ENCODE data around the gene TP53I11. TPM values are rescaled to one million over a fixed set of nuclear protein-coding genes. Genes with fewer than 3 reads are reported as not detected.

The TP53I11 gene
- total RNA-seq, 1 experiment from 2014 or later: 46.9 TPM

- TF ChIP-seq CTCF (IDR thresholded peaks at IDR 0.05 in 2 of 3, conservative IDR thresholded peaks at IDR 0.05 in 1 of 3; ENCODE audit: borderline replicate concordance in 1 of 3, insufficient read depth in 1 of 3, low read depth in 2 of 3, low read length in 2 of 3): no peak
- TF ChIP-seq RAD21 (IDR thresholded peaks at IDR 0.05; ENCODE audit: low read depth): no peak
- no peak for TF ChIP-seq CBX3 (IDR thresholded peaks at IDR 0.05; ENCODE audit: low read depth)
- no peak for TF ChIP-seq ELF1 (IDR thresholded peaks at IDR 0.05; ENCODE audit: borderline replicate concordance, low read depth)
- TF ChIP-seq ZFX (IDR thresholded peaks at IDR 0.05): no peak
- TF ChIP-seq JUND (IDR thresholded peaks at IDR 0.05): no peak
- TF ChIP-seq, protein P1, sequence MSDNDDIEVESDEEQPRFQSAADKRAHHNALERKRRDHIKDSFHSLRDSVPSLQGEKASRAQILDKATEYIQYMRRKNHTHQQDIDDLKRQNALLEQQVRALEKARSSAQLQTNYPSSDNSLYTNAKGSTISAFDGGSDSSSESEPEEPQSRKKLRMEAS (IDR thresholded peaks at IDR 0.05): no peak
Measured at GRCh38 chr11:44990665-44991064, 40.0 kb upstream of the TP53I11 start (continued).

DNA sequence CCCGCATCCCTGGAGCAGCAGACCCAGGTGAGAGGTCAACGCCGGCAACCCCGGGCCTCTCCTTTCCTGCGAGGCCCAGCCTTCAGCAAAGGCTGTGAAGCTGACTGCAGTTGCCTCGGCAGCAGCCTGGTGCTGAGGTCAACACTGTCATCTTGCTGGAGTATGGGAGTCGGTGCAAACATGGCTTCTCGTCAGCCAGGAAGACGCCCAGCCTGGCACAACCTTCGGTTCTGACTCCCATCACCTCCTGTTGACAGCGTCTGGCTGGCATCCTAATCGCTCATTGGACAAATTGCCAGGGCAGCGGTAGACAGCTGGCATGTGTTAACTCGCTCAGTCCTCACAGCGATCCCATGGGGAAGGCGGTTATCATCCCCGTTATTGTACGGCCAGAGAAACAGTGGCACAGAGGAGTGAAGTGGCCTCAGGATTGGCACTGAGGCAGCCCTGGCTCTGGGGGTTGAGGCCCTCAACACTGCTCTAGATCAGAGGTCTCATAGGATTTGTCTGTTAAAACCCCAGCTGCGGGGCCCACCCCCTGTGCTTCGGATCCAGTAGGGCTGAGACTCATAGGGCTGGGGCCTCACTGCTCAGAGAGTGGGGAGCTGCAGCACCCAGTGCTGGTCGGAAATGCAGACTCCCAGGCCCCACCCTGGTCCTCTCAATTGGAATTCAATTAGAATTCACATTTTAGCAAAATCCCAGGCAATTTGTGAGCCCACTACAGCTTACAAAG, 39.3 kb upstream of the TP53I11 start:
- Histone ChIP-seq H3K4me3 (replicated peaks in 1 of 2; ENCODE audit: low read depth in 1 of 2, low read length in 2 of 2) (no peak overlapping the region), H3K9ac (ENCODE audit: low read length) (no peak overlapping the region), H2AFZ (ENCODE audit: low read depth, low read length, poor library complexity, severe bottlenecking) (no peak overlapping the region), H3K27ac (ENCODE audit: low read depth, low read length) (no peak overlapping the region), H3K9me2 (ENCODE audit: insufficient read depth) (no peaks in the 10 kb centered on the region), H3K9me3 (ENCODE audit: control insufficient read depth in 1 of 2, insufficient read depth in 1 of 2, low read depth in 1 of 2, low read length in 2 of 2) (no peaks in the 10 kb centered on the region), H3K4me1 (ENCODE audit: control insufficient read depth in 1 of 2, insufficient read depth in 2 of 2, low read length in 2 of 2) (no peaks in the 10 kb centered on the region), H3K4me2 (ENCODE audit: low read length) (no peak overlapping the region), H3K36me3 (ENCODE audit: control insufficient read depth in 1 of 2, insufficient read depth in 2 of 2, low read length in 2 of 2) (no peaks in the 10 kb centered on the region), H3K79me2 (ENCODE audit: insufficient read depth, low read length) (no peaks in the 10 kb centered on the region), H4K20me1 (ENCODE audit: insufficient read depth) (no peaks in the 10 kb centered on the region), H3K27me3 (ENCODE audit: insufficient read depth, low read length) (peaks cover 10% of the 10 kb centered on the region; the same call in 1 of the 2 replicates)
- ChIA-PET POLR2A (no interaction called here), RAD21 (ENCODE audit: low non-redundant PET in 1 of 2, low total read pairs in 2 of 2, uncharacterized antibody in 2 of 2, unreplicated experiment in 2 of 2) (no interaction called here), CTCF (no interaction called here)
- no TSS peak for BruUV-seq (replicated peaks)
- ATAC-seq (no peak), DNase-seq (ENCODE audit: low read depth, low spot score) (no peak)
- intact Hi-C loops (cut with micrococcal nuclease): no loop called here
- no peak for TF ChIP-seq ELF1 (IDR thresholded peaks at IDR 0.05; ENCODE audit: borderline replicate concordance, low read depth)
- TF ChIP-seq, protein P2, sequence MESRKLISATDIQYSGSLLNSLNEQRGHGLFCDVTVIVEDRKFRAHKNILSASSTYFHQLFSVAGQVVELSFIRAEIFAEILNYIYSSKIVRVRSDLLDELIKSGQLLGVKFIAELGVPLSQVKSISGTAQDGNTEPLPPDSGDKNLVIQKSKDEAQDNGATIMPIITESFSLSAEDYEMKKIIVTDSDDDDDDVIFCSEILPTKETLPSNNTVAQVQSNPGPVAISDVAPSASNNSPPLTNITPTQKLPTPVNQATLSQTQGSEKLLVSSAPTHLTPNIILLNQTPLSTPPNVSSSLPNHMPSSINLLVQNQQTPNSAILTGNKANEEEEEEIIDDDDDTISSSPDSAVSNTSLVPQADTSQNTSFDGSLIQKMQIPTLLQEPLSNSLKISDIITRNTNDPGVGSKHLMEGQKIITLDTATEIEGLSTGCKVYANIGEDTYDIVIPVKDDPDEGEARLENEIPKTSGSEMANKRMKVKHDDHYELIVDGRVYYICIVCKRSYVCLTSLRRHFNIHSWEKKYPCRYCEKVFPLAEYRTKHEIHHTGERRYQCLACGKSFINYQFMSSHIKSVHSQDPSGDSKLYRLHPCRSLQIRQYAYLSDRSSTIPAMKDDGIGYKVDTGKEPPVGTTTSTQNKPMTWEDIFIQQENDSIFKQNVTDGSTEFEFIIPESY (IDR thresholded peaks at IDR 0.05; ENCODE audit: extremely low read depth, insufficient replicate concordance, low read length): no peak
- no peak for TF ChIP-seq REST (IDR thresholded peaks at IDR 0.05; ENCODE audit: low read depth)
- TF ChIP-seq, protein P1 (IDR thresholded peaks at IDR 0.05): no peak
- no peak for TF ChIP-seq YY1 (IDR thresholded peaks at IDR 0.05; ENCODE audit: extremely low read depth, insufficient replicate concordance, low read depth, low read length)
- no peak for TF ChIP-seq EGR1 (IDR thresholded peaks at IDR 0.05; ENCODE audit: low read depth)
- no peak for TF ChIP-seq EZH2 (IDR thresholded peaks at IDR 0.05)
- no peak for TF ChIP-seq EZH2phosphoT487 (IDR thresholded peaks at IDR 0.05; ENCODE audit: borderline replicate concordance)
- no peak for TF ChIP-seq RAD21 (IDR thresholded peaks at IDR 0.05; ENCODE audit: low read depth)
- TF ChIP-seq POLR2A (IDR thresholded peaks at IDR 0.05; ENCODE audit: borderline replicate concordance, extremely low read depth, insufficient read depth, insufficient read length): no peak
- no peak for TF ChIP-seq SIN3A (IDR thresholded peaks at IDR 0.05; ENCODE audit: low read depth)
- no peak for TF ChIP-seq CBX3 (IDR thresholded peaks at IDR 0.05; ENCODE audit: low read depth)
- no peak for TF ChIP-seq CEBPB (IDR thresholded peaks at IDR 0.05; ENCODE audit: low read depth)
- no peak for TF ChIP-seq ATF3 (IDR thresholded peaks at IDR 0.05)

Measured in HCT116 (cell line).